NCI-H187 treated with DMSO at 0.1 percent for 48 hours (cell line): ENCODE results near the gene SNAPC1.
A peak's percentile ranks its signal among the peaks of the same experiment; 100 is the strongest.

ENCODE experiments used
- DNase-seq: peaks from one replicate; lab custom pipeline; 2025; lab: John Stamatoyannopoulos, UW

Gene SNAPC1

DNA sequence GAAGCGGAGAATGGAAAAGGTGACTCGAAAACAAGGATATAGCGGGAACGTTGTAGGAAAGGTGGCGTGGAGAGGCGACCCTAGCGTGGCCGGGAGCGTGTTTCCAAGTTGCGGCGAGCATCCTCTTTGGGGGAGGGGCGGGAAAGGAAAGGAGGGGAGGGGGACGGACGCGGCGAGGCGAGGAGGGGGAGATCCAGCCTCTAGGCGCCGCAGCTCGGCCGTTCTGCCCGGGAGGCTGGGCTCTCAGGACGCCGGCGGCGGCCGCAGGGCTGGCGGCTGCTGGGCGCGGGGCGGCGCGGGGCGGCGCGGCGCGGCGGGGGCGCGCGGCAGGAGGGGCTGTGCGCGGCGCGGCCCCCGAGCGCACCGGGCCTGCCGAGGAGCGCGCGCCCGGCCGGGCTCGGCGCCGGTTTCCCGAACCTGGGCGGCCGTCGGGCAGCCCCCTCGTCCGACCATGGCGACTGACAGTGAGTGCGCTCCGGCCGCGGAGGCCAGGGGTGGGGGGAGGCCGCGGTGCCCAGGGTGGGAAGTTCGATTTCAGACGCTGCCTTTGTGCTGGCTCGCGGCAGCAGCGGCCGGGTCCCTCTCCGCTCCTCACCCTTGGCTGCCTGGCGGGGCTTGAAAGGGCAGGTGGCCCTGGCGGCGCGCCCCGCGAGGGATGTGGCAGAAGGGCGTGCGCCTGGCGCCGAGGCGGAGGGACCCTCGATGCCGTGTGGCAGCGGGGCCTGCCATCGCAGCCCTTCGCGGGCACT, 50.3 kb downstream of the SNAPC1 start, which contains the start of gene SYT16:
SYT16 (plus strand) TSS at position 357 of the 749 bp plus-strand sequence.
- no peak for DNase-seq

GRCh38 chr14:61813096-61813606, 50.9 kb downstream of the SNAPC1 start:
- no peak for DNase-seq

GRCh38 chr14:61822458-61822857, 60.2 kb downstream of the SNAPC1 start:
- no peak for DNase-seq

DNA sequence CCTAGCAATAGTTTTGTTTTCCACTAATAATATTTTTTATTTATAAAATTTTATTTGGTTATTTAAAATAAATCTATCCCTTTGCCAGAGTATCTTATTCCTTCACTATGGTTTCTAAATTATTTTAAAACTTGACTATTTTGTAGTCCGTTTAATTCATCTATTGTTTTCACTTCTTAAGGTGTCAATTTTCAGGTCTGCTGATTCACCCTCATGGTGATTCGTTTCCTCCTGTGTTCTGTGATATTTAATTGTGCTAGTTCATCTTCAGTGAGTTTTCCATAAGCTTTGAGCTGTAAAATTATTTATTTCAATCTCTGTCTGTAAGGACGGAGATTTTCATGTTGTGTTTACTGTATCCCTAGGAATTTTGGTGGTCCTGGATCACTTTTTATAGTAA, 70.6 kb downstream of the SNAPC1 start:
- no peak for DNase-seq

GRCh38 chr14:61836184-61836583, 74.0 kb downstream of the SNAPC1 start:
- DNase-seq = no peak

DNA sequence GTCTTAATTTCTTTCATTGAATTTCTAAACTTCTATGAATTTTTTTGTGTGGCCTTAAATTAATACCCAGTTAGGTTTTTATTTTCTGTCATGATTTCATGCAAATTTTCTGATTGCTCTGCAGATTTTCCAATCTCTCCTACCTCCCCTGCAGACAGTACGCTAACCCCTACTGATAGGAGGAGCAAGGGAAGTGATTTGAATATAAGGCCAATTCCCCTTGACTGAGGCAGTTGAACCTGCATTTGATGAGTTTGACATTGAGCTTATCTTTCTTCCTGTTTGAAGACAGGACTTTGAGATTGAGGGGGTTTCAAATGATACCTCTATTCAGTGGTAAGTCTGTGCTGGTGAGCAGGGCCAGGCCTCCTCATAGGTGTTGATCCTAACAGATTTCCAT, 74.6 kb downstream of the SNAPC1 start:
- no peak for DNase-seq

DNA sequence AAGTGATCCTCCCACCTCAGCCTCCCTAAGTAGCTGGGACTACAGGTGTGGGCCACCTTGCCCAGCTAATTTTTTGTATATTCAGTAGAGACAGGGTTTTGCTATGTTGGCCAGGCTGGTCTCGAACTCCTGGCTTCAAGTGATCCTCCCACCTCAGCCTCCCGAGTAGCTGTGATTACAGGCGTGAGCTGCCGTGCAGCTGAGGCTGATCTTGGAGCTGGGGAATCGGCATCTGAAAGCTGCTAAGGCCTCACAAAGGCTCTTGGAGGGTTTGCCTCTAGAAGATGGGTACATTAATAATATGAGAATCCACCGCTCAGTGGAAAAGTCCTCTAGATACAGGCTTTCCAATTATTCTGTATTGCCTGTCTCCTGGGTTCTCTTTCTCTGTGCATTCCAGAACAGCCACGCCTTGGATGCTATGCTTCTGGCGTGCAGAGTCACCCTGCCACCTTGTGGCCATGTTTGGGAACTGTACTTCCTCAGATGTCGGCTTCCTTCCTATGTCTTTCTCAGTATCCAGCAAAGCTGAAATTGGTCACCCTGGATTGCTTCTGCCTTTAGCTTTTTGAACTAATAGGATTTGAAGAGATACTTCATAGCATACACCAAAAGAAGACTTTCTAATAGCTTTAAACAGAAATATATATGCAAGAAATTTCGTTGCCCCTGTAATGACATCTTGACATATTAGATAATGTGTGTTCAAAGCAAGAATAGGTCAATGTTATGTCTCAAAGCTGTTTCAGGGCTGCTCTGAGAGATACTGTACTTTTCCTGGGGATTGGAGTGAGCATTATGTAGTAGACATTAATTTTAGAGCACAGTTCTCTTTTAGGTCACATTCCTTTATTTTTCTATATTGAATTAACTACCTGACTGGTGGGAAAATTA, 75.4 kb downstream of the SNAPC1 start:
- peak; percentile 41 for DNase-seq

- DNase-seq = no peak
Measured at GRCh38 chr14:61838661-61839245, 76.5 kb downstream of the SNAPC1 start.

- no peak for DNase-seq
Measured at GRCh38 chr14:61839507-61839906, 77.3 kb downstream of the SNAPC1 start.

GRCh38 chr14:61841145-61841544, 78.9 kb downstream of the SNAPC1 start:
- DNase-seq = no peak
